ENCODE results near the gene RAB3A.
A peak's percentile ranks its signal among the peaks of the same experiment; 100 is the strongest.

Gene RAB3A

DNA sequence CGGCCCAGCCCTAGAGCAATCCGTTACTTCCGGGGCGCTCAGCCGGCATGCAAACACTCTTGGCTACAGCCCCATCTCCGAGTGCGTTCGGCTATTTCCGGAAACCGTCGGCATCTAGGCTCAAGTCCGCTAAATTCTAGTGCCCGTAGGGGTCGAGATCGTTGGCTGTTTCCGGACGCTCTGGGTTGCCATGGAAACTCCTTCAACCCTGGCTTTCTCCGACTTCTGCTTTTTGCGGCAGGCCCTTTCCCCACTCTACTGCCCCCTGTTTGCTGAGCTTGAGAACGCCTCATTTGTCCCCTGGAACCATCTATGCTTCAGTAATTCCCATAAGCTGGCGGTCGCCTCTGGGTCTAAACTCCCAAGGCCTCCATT is 51.4 kb downstream of the RAB3A start:
- H3K36me3 Mint-ChIP-seq (ENCODE audit: low read depth) = peaks cover 49% of the 10 kb centered on the region
- H3K4me3 Mint-ChIP-seq = peak overlapping the region; percentile 74
- H3K9me3 Mint-ChIP-seq = no peaks in the 10 kb centered on the region
- intact Hi-C loops (cut with micrococcal nuclease) = loop anchor here (5.0 kb wide), 1 partner anchor 35 kb away; no protein-coding TSS in a partner anchor
- H3K27ac Mint-ChIP-seq = peak overlapping the region; percentile 90
- no peaks in the 10 kb centered on the region for H3K27me3 Mint-ChIP-seq
- H3K4me1 Mint-ChIP-seq (ENCODE audit: low read depth) = peaks cover 53% of the 10 kb centered on the region

DNA sequence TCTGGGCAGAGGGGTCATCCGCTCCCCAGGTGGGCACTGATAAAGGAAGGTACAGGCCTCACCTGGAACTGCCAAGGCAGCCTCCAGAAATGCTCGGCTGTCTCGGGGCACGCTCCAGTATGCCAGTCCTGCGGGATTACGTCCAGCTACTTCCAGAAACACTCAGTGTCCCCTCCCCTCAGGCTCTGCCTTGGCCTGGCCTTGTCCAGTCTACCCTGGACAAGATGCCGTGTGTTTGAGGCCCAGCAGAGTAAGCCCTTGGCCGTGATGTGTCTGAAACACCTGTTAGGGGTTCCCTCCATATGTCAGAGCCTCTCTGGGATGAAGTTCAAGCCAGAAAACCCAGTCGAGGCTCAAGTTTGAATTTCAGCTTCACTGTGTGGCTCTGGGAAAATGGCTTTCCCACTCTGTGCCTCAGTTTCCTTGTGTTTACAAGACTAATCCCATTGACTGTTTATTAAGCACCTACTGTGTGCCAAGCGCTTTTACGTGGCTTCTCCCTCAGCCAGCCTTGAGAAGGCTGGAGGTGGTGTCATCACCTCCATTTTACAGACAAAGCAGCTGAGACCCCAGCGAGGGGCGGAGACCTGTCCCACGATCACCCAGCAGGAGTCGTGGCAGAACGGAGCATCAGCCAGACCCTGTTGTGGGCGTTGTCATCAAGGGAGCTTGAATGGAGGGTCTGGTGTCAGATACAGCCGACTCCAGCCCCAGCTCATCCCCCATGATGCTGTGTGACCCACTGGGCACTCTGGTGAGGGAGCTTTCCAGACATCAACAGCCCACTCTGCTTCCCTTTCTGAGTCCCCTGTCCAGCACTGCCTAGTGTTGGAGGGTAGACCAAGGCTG is 52.8 kb downstream of the RAB3A start:
- intact Hi-C loops (cut with micrococcal nuclease) = loop anchor here (5.0 kb wide), 1 partner anchor 34 kb away; no protein-coding TSS in a partner anchor
- Mint-ChIP-seq H3K9me3 (no peaks in the 10 kb centered on the region), H3K27ac (peak overlapping the region; percentile 90), H3K27me3 (no peaks in the 10 kb centered on the region), H3K36me3 (ENCODE audit: low read depth) (peaks cover 56% of the 10 kb centered on the region), H3K4me1 (ENCODE audit: low read depth) (peaks cover 38% of the 10 kb centered on the region), H3K4me3 (peak overlapping the region; percentile 74)

DNA sequence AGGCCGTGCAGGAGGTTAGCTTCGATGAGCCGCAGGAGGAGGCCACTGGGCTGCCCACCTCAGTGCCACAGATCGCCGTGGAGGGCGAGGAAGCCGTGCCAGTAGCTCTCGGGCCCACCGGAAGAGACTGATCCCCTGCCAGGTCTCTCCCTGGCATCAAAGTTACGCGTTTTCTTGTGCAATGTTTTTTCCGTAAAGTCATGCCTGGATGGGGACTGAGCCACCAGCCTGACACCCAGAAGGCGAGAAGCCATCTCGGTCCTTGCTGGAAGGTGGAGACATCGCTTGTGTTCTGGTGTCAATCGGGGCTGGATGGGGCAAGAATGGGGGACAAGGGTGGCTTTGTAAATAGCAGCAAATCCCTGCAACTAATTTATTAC is 54.3 kb downstream of the RAB3A start:
- peaks cover 31% of the 10 kb centered on the region for H3K4me1 Mint-ChIP-seq (ENCODE audit: low read depth)
- intact Hi-C loops (cut with micrococcal nuclease) = no loop called here
- no peaks in the 10 kb centered on the region for H3K27me3 Mint-ChIP-seq
- no peak overlapping the region for H3K4me3 Mint-ChIP-seq
- H3K9me3 Mint-ChIP-seq = no peaks in the 10 kb centered on the region
- peaks cover 63% of the 10 kb centered on the region for H3K36me3 Mint-ChIP-seq (ENCODE audit: low read depth)
- H3K27ac Mint-ChIP-seq = no peak overlapping the region

DNA sequence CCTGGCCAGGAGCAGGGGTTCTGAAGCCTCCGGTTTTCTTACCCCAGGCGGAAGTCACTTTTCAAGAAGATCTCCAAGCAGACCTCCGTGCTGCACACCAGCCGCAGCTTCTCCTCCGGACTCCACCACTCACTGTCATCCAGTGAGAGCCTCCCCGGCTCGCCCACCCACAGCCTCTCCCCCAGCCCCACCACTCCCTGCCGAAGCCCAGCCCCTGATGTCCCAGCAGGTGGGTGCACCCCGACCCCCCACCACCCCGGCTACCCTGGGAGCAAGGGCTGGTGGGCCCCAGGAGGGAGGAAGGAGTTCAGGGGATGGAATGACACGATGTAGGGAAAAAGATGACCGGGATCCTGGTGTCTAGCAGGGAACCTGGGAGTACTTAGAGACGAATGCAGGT is 56.4 kb downstream of the RAB3A start:
- H3K27me3 Mint-ChIP-seq = no peaks in the 10 kb centered on the region
- intact Hi-C loops (cut with micrococcal nuclease) = no loop called here
- no peak overlapping the region for H3K4me3 Mint-ChIP-seq
- no peaks in the 10 kb centered on the region for H3K9me3 Mint-ChIP-seq
- peaks cover 85% of the 10 kb centered on the region for H3K36me3 Mint-ChIP-seq (ENCODE audit: low read depth)
- no peak overlapping the region for H3K27ac Mint-ChIP-seq
- peaks cover 21% of the 10 kb centered on the region for H3K4me1 Mint-ChIP-seq (ENCODE audit: low read depth)
